Body of pancreas (tissue), 4 donors: ENCODE results near the gene UROS.

ENCODE experiments used
- POLR2A ChIP-seq, 3 donors: fragments of 450-650 bp; IDR thresholded peaks; one replicate each; pipeline ENCODE4 v1.6.1; 2016; ENCODE audit warnings: antibody characterized with exemption in 3 of 3, mild to moderate bottlenecking in 2 of 3
- TF ChIP-seq, protein P1 (sequence below), 7 experiments: fragments of 450-650 bp in 4 of 7; fragments of 200-600 bp in 3 of 7; sonication (generic) in 3 of 7; IDR thresholded peaks; one replicate each; pipeline ENCODE4 v1.5.1; 2016 to 2019; ENCODE audit warnings: antibody characterized with exemption in 7 of 7

DNA sequence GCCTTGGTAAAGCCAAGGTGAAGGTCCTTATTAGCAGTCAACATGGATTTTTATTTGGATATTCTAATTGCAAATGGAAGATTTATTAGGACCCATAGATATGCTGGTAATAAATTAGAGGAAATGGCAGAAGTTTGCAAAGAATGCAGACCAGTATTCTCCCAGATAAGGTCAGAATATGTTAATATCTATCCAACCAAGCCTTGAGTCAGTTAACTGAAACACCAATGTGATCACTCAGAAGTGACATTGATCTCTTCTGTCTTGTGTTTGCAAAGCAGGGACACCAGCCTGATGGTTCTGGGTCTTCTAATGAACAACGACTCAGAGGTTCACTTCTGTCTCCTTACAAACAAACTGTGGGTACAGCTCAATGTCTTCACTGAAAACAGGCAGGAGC, 21.5 kb downstream of the UROS start:
- TF ChIP-seq POLR2A (IDR thresholded peaks at IDR 0.05), result no peak
- TF ChIP-seq, protein P1, sequence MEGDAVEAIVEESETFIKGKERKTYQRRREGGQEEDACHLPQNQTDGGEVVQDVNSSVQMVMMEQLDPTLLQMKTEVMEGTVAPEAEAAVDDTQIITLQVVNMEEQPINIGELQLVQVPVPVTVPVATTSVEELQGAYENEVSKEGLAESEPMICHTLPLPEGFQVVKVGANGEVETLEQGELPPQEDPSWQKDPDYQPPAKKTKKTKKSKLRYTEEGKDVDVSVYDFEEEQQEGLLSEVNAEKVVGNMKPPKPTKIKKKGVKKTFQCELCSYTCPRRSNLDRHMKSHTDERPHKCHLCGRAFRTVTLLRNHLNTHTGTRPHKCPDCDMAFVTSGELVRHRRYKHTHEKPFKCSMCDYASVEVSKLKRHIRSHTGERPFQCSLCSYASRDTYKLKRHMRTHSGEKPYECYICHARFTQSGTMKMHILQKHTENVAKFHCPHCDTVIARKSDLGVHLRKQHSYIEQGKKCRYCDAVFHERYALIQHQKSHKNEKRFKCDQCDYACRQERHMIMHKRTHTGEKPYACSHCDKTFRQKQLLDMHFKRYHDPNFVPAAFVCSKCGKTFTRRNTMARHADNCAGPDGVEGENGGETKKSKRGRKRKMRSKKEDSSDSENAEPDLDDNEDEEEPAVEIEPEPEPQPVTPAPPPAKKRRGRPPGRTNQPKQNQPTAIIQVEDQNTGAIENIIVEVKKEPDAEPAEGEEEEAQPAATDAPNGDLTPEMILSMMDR (IDR thresholded peaks at IDR 0.05), result no peak
